Measurements from ENCODE around the gene C1orf185.
"Not testable (repeated sequence)": the region's sequence is repeated elsewhere in the genome, so short reads cannot be mapped to it uniquely, and the experiment has no call there.

The C1orf185 gene

DNA sequence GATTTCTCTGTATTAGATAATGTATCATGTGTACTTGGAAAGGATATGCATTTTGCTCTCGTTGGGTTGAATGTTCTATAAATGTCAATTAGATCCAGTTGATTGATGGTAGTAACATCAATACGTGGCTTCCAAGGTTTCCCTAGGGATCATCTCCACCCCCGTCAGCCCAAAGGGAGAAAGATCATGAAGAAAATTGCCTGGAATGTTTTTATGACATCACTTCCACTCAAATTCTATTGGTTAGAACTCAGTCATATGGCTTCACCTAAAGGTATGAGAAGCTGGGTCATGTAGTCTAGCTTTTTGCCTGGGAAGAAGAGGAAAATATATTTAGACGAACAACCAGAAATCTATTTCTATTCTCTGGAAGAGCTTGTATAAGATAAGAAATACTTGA lies at the start of gene C1orf185:
TSS of gene C1orf185 (plus strand) at position 253 of the 400 bp plus-strand sequence. CDS start at position 259, 6 bp downstream.
- no peak for DNase-seq

DNA sequence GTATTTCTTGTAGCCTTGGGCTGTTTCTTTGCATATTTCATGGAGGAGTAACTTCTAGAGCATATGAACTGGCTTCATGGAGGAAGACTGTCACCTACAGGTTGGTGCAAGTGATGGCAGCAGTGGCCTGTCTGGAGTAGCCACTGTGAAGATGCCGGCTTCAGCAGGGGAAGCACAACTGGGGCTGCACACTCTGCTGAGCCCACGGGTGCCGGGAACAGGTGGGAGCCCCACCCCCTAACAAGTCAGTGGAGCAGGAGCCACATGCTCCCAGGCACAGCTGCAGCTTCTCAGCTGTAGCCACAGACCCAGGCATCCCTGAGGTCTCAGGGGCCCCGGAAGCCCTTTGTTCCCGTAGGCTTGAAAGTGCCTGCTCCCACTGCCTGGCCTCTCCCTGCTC lies 43.2 kb upstream of the C1orf185 start:
- no peak for DNase-seq

DNA sequence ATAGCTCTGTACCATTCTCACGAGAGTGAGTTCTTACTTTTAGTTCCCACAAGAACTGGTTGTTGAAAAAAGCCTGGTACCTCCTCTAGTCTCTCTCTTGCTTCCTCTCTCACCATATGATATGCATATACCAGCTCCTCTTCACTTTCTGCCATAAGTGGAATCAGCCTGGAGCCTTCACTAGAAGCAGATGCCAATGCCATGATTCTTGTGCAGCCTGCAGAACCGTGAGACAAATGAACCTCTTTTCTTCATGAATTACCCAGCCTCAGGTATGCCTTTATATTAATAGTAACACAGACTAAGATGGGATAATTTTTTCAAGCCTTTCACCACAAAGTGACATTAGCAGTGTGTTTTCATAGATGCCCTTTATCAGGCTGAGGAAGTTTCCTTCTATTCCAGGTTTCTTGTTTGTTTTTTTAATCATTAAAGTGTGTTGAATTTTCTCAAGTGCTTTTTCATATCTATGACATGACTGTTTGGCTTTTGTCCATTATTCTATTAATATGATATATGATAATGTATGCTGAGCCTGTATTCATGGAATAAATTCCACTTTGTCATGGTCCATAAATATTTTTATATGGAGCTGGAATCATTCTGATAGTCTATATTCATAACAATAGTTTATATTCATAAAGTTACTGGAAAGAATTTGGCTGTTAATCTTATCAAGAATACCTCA lies 40.7 kb upstream of the C1orf185 start:
- DNase-seq = no peak

DNA sequence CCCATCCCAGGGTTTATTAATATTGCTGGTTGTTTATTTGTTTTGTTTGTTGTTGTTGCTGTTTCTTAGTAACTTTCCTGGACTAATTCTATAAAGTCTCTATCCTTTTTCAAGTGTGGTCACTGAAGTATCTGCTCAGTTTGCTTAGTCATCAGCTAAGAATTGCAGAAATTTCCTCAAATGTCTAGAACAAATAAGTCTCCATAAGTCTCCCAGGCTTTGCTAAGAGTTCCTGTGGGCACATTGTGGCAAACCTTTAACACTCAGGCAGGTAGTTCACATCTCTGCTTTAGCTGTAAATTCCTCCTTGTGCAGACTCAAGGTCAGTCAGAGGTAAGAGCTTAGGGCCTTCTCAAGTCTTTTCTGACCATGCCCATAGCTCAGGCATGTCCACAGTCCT lies 38.9 kb upstream of the C1orf185 start:
- DNase-seq = no peak

DNA sequence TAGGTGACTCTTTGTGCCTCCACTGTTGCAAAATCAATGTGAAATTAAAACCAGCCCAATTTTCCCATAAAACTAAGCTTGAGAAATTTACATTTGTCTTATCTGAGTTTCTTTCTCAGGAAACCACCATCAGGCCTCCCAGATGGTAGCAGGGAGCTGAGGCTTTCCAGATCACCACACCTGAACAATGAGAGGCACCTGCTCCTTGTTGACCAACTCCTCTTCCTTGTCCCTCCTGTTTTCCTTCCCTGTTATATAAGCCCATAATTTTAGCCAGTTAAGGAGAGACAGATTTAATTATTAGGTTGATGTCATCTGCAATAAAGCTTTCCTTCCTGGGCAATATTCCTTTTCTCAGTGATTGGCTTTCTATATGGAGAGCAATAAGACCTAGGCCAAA lies 32.0 kb upstream of the C1orf185 start:
- no peak for DNase-seq

DNA sequence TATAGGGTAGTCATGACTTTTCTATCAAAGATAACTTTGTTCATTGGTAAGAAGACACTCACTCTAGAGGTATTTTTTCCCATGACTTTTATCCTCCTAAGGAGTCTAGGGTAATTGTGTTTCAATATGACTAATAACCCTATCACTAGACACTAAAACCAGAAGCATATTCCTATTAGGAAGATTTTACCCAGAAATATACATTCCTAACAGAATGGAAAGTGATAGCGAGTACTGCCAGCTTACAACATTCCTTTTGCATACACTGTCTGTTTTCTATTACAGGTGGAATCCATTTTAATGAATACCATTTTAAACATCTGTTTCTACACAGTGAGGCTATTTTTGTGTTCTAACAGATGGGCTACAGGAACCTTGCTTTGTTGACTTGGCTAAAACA lies 31.4 kb upstream of the C1orf185 start:
- DNase-seq = no peak

DNA sequence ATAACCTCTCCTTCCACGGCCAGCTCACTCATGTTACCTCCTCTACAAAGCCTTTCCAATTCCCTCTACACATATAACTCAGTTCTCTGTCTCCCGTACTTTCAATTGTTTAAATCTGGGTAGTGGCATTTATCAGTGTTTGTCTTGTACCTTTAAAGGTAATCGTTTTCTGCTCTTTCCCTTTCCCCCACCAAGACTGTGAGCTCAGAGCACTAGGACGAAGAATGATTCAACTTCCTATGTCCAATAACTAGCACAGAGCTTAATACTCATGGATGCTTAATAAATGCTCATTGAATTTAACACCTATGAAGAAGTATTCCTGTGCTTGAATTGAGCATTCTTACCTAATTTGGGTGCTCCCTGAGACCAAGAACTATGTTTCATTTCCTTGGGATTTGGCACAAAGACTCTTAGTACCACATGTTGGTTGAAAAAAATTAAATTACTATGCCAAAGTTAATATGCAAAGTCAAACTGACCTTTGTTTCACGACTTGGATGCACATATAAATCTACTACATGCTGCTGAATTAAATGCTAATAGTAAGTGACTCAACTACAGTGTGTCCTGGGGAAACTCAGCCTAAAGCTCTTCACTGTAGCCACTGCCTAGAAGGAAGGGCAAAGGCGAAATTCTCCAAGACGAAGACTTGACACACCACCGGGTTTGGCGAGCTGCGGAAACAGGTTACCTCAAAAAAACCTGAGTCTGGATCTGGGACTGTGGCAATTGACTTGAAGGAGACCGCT lies 30.6 kb upstream of the C1orf185 start:
- DNase-seq = no peak

DNA sequence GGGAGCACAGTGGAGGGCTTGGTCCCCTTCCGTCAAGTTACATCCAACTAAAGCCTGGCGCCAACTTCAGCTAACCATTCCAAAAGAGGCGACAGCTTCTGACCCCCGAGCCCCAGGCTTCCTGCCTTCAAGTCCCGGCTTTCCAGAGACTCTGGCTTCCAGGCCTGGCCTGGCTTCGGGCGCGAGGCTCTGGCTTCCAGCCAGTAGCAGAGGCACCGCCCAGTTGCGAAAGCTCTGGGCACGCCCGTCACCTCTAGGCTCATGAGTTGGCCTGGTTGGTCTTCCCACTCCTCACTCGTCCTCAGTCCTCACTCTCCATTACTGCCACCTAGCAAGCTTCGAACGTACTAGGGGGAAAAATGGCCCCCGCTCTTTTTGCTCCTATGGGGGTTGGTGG lies 30.0 kb upstream of the C1orf185 start:
- DNase-seq = no peak

DNA sequence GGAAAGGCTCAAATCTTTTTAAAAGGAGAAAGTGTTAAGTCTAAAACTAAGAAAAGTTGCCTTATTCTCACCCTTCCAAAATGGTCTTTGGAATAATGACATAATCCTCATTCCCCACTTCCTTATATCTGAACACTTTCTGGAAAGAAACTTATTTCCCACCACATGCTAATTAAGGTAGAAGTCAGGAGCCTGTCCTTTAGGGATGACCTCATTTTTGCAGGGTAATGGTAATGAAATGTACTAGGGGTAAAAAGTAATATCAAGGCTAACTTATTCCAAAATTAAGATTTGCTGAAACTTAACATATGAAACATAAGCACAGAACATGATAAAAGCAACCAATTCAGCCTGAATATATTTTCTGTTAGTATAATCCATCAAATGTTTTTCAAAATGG lies 29.4 kb upstream of the C1orf185 start:
- DNase-seq = no peak

DNA sequence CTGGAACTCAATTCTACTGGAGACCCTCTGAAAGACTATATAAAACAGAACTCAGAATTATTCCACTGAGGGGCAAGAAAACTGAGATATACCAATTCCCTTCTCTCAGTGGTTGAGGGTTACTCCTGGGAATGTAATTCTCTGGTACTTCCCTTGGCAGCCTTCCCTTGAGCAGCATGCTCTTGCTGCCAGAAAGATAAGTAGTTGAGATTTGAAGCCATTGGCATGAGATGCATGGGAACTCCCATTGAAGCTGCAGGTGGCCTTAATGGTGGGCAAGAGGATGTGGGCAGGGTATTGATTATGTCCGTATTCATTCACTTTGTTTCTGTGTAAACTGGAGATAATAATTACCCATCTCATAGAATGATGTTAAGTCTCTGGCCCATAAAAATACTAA lies 28.6 kb upstream of the C1orf185 start:
- no peak for DNase-seq

DNA sequence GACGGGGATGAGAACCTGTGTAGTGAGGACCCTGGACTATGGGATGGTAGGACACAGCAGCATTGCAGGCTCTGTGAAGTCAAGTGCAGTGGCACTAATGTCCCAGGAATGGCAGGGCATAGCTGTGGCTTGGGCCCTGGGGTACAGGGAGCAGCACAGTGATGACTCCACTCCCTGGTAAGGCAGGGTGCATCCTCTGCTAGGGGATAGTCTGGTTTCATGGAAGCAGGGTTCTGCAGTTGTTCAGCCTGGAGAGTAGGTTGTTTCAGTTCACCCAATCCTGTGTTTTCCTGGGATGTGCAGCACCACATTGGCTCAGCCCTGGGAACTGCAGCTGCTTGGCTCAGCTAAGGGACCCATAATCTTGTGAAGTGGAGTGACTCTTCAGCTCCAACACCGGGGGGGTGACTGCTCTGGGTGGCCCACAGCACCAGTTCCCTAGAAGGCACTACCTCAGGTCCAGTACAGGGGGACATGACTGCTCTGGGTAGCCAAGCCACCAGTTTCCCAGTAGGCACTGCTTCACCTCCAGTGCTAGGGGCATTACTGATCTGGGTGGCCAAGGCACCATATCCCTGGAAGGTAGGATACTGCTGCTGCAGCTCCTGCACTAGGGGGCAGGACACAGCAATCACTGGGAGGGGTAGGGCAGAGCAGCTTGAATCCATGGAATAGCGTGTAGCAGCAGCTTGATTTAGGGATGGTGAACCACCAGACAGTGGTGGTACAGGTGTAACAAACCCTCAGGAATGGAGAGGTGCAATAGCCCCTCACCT lies 15.3 kb upstream of the C1orf185 start:
- DNase-seq = no peak

DNA sequence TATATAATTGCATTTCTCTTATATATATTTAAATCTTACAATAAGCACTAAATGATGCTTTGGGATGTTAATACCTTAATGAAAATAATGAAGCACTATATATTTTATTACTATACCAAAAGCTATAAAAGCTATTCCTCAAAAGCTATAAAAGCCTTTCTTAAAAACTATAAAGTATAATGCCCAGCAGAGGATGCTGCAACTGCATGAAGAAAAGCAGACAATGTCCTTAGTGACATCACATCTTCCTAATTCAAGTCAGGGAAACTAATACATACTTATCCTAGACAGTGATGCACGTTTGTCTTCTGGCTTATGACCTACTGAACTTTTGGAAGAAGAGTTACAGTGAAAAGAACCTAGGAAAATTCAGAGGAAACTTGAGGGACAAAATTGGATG lies 13.6 kb upstream of the C1orf185 start:
- no peak for DNase-seq

DNA sequence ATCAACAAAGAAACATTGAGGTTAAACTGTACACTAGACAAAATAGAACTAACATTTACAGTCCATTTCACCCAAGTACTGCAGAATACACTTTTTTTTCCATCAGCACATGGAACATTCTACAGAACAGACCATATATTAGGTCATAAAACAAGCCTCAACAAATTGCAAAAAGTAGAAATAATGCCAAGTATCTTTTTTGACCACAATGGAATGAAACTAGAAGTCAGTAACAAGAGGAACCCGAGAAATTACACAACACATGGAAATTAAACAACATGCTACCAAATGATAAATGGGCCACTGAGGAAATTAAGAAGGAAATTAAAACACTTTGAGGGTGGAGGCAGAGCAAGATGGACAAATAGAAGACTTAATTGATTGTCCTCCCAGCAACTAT lies 8.4 kb upstream of the C1orf185 start:
- no peak for DNase-seq

DNA sequence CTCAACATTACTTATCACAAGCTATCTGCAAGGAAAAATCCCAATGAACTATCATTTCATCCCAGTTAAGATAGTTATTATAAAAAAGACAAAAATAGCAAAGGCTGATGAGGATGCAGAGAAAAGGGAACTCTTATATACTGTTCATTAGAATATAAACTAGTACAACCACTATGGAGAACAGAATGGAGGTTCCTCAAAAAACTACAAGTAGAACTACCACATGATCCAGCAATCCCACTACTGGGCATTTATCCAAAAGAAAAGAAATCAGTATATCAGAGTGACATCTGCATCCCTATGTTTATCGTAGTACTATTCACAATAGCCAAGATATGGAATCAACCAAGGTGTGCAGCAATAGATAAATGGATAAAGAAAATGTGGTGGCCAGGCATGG lies 4.9 kb upstream of the C1orf185 start:
- DNase-seq = no peak

DNA sequence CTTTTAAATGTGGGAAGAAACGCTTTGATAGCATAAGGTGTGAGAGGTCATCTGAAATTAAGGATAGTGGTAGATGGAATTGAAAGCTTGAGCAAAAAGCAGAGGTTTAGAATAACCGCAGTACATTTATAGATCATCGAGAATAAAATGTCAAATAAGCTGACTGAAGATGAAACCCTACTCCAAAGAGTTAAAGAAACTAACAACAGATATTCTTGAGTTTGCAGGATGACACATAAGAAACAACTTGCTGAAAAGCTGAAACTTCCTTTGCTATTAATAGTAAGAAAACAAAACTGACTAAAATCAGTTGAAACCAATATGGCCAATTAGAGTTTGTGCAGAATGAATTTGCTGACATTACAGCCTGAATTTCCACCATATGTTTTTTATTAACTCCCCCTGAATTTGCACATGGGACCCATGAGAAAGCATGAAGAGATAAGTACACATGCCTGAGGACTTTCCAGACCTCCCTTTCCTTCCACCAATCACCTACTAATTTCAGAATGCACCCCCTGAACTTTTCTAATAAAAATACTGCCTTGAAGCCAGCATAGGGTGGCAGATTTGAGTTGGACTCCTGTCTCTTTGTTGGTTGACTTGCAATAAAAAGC lies 1.7 kb upstream of the C1orf185 start:
- no peak for DNase-seq

DNA sequence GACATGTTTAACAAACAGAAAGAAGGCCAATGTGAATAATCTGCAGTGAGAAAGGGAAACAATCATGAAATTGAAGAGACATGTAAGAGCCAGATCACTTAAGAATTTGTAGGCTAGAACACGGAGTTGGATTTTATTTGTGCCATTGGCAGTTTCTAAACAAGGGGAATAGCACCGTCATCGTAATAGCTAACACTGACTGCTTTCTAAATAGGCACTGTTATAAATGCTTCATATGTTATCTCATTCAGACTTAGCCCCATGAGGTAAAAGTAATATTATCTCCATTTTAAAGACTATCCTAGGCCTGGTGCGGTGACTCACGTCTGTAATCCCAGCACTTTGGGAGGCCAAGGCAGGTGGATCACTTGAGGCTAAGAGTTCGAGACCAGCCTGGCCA lies 12.1 kb downstream of the C1orf185 start:
- DNase-seq = no peak

DNA sequence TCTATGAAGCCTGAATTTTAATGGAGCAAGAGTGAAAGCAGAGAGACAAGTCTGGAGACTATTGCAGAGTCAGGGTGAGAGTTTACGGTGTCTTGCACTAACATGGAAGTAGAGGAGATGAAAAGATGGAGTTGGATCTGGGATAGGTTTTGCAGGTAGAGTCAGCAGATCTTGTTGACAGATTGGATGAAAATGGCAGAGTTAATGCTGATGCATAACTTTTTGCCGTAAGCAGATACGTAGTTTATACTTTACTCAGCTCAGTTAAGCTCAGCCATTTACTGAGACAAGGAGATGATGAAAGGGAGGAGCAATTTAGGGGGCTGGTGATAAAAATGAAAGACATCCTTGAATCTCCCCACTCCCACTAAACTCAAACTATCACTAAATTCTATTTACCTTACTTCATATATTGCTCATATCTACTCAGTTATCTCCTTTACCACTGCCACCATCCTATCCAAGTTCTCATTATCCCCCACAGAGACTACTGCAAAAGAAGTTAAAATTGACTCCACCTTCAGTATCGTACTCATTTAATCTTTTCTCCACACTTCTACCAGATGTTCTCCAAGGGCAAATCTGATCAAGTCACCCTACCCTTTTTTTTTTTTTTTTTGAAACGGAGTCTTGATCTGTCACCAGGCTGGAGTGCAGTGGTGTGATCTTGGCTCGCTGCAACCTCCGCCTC lies 13.8 kb downstream of the C1orf185 start:
- DNase-seq = no peak

DNA sequence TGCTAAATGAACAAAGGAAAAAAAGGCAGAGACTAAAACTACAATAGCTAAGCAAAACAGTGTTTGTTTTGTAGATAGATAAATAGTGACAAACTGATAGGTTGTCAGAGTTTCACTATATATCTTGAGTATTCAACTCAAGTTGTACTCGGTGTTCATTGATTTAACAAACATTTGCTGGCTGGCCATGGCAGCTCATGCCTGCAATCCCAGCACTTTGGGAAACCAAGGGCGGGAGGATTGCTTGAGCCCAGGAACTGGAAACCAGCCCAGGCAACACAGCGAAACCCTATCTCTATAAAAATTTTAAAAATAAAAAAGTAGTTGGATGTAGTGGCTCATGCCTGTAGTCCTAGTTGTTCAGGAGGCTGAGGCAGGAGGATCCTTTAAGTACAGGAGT lies 17.3 kb downstream of the C1orf185 start:
- DNase-seq = no peak

DNA sequence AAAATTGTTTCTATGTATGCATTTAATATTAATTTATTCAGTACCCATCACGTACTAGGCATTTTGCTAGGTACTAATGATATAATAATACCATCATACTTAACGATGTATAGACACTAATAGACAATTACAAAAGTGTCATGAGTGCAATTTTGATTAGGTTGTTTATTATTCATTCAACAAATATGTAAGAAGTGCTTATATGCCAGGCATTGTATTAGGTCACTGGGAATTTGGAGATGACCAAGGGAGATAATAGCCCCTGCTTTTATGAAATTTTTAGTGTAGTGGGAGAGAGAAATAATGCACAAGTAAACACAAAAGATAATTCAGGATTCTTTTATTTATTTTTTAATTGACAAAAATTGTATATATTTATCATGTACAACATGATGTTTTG lies 18.6 kb downstream of the C1orf185 start:
- DNase-seq = no peak

DNA sequence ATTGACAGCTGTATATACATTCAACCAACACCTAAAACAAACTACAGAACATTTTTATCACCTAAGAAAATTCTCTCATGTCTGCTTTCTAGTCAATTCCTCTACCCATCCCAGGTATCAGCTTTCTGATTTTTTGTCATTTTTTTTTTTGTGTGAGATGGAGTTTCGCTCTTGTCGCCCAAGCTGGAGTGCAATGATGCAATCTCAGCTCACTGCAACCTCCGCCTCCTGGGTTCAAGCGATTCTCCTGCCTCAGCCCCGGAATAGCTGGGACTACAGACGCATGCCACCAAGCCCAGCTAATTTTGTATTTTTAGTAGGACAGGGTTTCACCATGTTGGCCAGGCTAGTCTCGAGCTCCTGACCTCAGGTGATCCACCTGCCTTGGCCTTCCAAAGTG lies 25.1 kb downstream of the C1orf185 start:
- DNase-seq = not testable (repeated sequence)

DNA sequence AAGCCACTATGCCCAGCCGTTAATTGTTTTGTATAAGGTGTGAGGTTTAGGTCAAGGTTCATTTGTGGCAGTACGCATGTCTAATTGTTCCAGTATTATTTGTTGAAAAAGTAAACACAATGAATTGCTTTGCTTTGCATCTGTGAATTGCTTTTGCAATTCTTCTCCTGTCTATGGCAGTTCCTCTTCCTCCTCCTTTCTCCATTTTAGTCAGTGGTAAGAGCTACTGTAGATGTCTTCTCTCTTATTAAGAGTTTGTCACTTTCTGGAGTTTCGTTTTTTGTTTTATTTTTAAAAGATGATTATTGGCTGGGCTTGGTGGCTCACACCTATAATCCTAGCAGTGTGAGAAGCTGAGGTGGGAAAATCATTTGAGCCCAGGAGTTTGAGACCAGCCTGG lies 29.2 kb downstream of the C1orf185 start:
- DNase-seq = no peak

DNA sequence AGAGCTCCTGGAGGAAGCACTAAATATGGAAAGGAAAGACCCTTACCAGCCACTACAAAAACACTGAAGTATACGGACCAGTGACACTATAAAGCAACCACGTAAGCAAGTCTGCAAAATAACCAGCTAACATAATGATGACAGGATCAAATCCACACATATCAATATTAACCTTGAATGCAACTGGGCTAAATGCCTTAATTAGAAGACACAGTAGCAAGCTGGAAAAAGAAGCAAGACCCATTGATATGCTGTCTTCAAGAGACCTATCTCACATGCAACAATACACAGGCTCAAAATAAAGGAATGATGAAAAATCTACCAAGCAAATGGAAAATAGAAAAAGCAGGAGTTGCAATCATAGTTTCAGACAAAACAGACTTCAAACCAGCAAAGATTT lies 31.0 kb downstream of the C1orf185 start:
- DNase-seq = no peak

DNA sequence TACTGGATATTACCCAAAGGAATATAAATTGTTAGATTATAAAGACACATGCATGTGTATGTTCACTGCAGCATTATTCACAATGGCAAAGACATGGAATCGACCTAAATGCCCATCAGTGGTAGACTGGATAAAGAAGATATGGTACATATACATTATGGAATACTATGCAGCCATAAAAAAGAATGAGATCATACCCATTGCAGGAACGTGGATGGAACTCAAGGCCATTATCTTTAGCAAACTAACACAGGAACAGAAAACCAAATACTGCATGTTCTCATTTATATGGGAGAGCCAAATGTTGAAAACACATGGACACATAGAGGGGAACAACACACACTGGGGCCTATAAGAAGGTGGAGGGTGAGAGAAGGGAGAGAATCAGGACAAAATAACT lies 35.7 kb downstream of the C1orf185 start:
- DNase-seq = not testable (repeated sequence)

Measured in stimulated activated CD4-positive, alpha-beta T cell treated with anti-CD3 and anti-CD28 coated beads, Interleukin-4, amount 100 ng/mL, for 1 hour (primary cell).